ENCODE results near the gene POMP.

DNA sequence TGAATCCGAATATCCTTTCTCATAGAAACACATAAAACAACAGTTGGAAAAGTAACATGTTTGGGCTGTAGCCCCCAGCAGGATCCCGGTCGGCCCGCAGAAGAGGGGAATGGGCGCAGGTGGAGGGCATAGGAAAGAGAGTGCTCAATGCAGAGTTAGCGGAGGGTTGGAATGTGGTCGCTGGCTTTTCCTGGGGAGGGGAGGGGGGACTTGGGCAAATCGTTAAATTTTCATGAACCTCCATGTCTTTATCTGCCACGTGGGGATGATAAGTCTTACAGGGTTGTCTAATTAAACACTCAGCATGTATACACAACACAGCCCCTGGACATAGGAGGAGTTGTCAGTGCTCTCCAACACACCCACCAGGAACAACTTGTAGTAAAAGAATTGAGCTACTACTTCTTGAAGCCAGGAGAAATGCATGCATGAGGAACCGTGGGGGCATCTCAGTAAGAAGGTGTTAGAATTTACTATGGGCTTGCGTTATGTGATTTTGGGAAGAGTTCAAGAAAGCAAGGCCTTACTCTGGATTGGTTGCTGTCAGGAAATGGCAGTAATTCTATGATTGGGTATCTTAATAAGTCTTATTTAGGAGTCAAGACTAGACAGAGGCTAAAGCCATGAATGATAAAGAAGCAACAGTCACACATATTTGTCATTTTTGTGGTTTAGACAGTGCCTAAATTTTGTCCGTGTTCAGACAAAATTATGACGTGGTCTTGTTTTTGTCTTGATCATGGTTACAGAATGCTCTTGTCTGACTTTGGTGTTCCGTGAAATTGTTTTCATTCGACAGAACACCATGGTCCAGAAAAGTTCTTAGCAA is 60.5 kb downstream of the POMP start:
- TF ChIP-seq TCF12 (IDR thresholded peaks at IDR 0.05; ENCODE audit: low read depth) = no peak
- no peak for TF ChIP-seq ZBTB7A (IDR thresholded peaks at IDR 0.05; ENCODE audit: low read depth)
- no peak for TF ChIP-seq RAD21 (IDR thresholded peaks at IDR 0.05; ENCODE audit: low read depth)
- TF ChIP-seq FOXM1 (IDR thresholded peaks at IDR 0.05; ENCODE audit: borderline replicate concordance, low read depth) = no peak

Data from Ishikawa (cell line).